Body of pancreas (tissue), 4 donors: ENCODE data around the gene ANKRD6.

Source experiments
- POLR2A ChIP-seq, 3 donors: fragments of 450-650 bp; IDR thresholded peaks; one replicate each; pipeline ENCODE4 v1.6.1; 2016; ENCODE audit warnings: antibody characterized with exemption in 3 of 3, mild to moderate bottlenecking in 2 of 3
- TF ChIP-seq, protein P1 (sequence below), 7 experiments: fragments of 450-650 bp in 4 of 7; fragments of 200-600 bp in 3 of 7; sonication (generic) in 3 of 7; IDR thresholded peaks; one replicate each; pipeline ENCODE4 v1.5.1; 2016 to 2019; ENCODE audit warnings: antibody characterized with exemption in 7 of 7

DNA sequence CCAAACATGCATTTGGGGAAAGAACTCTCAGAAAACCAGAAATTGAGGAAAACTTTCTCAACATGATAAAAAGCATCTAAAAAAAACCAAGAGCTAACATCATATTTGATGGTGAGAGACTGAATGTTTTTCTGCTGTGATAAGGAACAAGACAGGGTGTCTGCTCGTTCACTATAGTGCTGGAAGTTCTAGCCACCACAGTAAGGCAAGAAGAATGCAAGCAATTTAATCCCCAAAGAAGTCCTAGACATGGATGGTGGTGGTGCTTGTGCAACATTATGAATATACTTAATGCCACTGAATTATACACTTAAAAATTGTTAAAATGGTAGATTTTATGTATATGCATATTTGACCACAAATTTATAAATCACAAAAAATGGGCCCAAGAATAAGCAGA lies 152.2 kb downstream of the ANKRD6 start:
- TF ChIP-seq, protein P1, sequence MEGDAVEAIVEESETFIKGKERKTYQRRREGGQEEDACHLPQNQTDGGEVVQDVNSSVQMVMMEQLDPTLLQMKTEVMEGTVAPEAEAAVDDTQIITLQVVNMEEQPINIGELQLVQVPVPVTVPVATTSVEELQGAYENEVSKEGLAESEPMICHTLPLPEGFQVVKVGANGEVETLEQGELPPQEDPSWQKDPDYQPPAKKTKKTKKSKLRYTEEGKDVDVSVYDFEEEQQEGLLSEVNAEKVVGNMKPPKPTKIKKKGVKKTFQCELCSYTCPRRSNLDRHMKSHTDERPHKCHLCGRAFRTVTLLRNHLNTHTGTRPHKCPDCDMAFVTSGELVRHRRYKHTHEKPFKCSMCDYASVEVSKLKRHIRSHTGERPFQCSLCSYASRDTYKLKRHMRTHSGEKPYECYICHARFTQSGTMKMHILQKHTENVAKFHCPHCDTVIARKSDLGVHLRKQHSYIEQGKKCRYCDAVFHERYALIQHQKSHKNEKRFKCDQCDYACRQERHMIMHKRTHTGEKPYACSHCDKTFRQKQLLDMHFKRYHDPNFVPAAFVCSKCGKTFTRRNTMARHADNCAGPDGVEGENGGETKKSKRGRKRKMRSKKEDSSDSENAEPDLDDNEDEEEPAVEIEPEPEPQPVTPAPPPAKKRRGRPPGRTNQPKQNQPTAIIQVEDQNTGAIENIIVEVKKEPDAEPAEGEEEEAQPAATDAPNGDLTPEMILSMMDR (IDR thresholded peaks at IDR 0.05) = no peak
- TF ChIP-seq POLR2A (IDR thresholded peaks at IDR 0.05) = no peak
